ENCODE results near the gene BCAM. TPM values are rescaled to one million over a fixed set of nuclear protein-coding genes. Genes with fewer than 3 reads are reported as not detected.

Gene BCAM
- polyA plus RNA-seq, 2 of the 4 experiments (the other 2 are of a cell fraction): 18.4 to 88.1 TPM

- peak; percentile 88 for TF ChIP-seq MAX (IDR thresholded peaks at IDR 0.05)
These were observed 36.9 kb downstream of the BCAM start, which contains the start of gene NECTIN2 (continued) for GRCh38 chr19:44845612-44846454.

- ATAC-seq: no peak; a peak in 2 of 6 replicates
- CTCF ChIA-PET: interaction anchor here (0.7 to 4.5 kb wide), 24 partner anchors 10 to 258 kb away, joined by 3 to 30 read pairs (median 4); partner anchors contain the start of gene BCAM
- H3K4me1 ChIP-seq: peaks cover 37% of the 10 kb centered on the region
- FAIRE-seq: no peak
- H3K9me3 ChIP-seq: no peaks in the 10 kb centered on the region
- H3K4me3 ChIP-seq: peak overlapping the region; percentile 97
- POLR2A ChIA-PET: interaction anchor here (0.7 to 1.4 kb wide), 7 partner anchors 11 to 123 kb away, joined by 3 to 7 read pairs (median 4); partner anchors contain the start of genes BCAM and TOMM40
- TF ChIP-seq ZC3H11A (IDR thresholded peaks at IDR 0.05): no peak
- 0 out of 2 replicates have a peak, but pooled peaks have one; percentile 4 for TF ChIP-seq MAZ (IDR thresholded peaks at IDR 0.05; ENCODE audit: borderline replicate concordance, low read depth, low read length)
- no peak for TF ChIP-seq HES2 (IDR thresholded peaks at IDR 0.05)
- TF ChIP-seq RARB (CRISPR knock-in tag; IDR thresholded peaks at IDR 0.05): no peak
- TF ChIP-seq RCOR1 (IDR thresholded peaks at IDR 0.05; ENCODE audit: low read depth, low read length): no peak
- no peak for TF ChIP-seq GATA3 (IDR thresholded peaks at IDR 0.05; ENCODE audit: borderline replicate concordance)
- no peak for TF ChIP-seq TP53 (CRISPR knock-in tag; IDR thresholded peaks at IDR 0.05)
- no peak for TF ChIP-seq CEBPB (IDR thresholded peaks at IDR 0.05)
- 0 out of 2 replicates have a peak, but pooled peaks have one; percentile 28 for TF ChIP-seq MAX (IDR thresholded peaks at IDR 0.05)
- TF ChIP-seq HEYL (CRISPR knock-in tag; IDR thresholded peaks at IDR 0.05): no peak
- TF ChIP-seq NPAS2 (CRISPR knock-in tag; IDR thresholded peaks at IDR 0.05; ENCODE audit: borderline replicate concordance): no peak
- peak overlapping the region; percentile 94 to 95 for H3K27ac ChIP-seq
- DNase-seq (ENCODE audit: low read depth in 1 of 2, low spot score in 1 of 2): no peak
- peak overlapping the region; percentile 93 for H3K4me2 ChIP-seq
- WGBS (ENCODE audit: missing lambda C conversion rate): under 1% methylated on average over 34 of the region's 51 CpGs
These were observed 37.7 kb downstream of the BCAM start for GRCh38 chr19:44846455-44847143.

GRCh38 chr19:44847144-44848035, 38.5 kb downstream of the BCAM start:
- Histone ChIP-seq H3K4me3 (peak overlapping the region; percentile 97), H3K9me3 (no peaks in the 10 kb centered on the region), H3K27ac (peak overlapping the region; percentile 94 to 95), H3K4me2 (peak overlapping the region; percentile 93), H3K4me1 (peaks cover 37% of the 10 kb centered on the region)
- ChIA-PET POLR2A (no interaction called here), CTCF (interaction anchor here (0.9 to 4.5 kb wide), 17 partner anchors 9 to 270 kb away, joined by 3 to 30 read pairs (median 4); no protein-coding TSS in a partner anchor)
- no peak for FAIRE-seq
- 2% methylated on average over 33 of the region's 47 CpGs for WGBS (ENCODE audit: missing lambda C conversion rate)
- ATAC-seq: peak; percentile 1 to 20; a peak in 3 of 6 replicates
- peak; percentile 64 to 65 for DNase-seq (ENCODE audit: low read depth in 1 of 2, low spot score in 1 of 2)
- 0 out of 2 replicates have a peak, but pooled peaks have one; percentile 35 for TF ChIP-seq MAZ (IDR thresholded peaks at IDR 0.05; ENCODE audit: borderline replicate concordance, low read depth, low read length)
- 0 out of 2 replicates have a peak, but pooled peaks have one; percentile 10 for TF ChIP-seq POLR2A (IDR thresholded peaks at IDR 0.05; ENCODE audit: low read length)
- TF ChIP-seq JUNB (IDR thresholded peaks at IDR 0.05): no peak

GRCh38 chr19:44848036-44848811, 39.3 kb downstream of the BCAM start:
- Histone ChIP-seq H3K9me3 (no peaks in the 10 kb centered on the region), H3K27ac (peak overlapping the region; percentile 94 to 95), H3K4me3 (peak overlapping the region; percentile 97), H3K4me1 (peaks cover 37% of the 10 kb centered on the region), H3K4me2 (peak overlapping the region; percentile 93)
- 59% methylated on average over 18 of the region's 19 CpGs for WGBS (ENCODE audit: missing lambda C conversion rate)
- DNase-seq (ENCODE audit: low read depth in 1 of 2, low spot score in 1 of 2) (no peak), ATAC-seq (no peak), FAIRE-seq (peak; percentile 56)
- ChIA-PET CTCF (interaction anchor here (0.7 to 4.5 kb wide), 14 partner anchors 8 to 271 kb away, joined by 3 to 30 read pairs (median 4); partner anchors contain the start of gene TOMM40), POLR2A (no interaction called here)
- 0 out of 2 replicates have a peak, but pooled peaks have one; percentile 23 for TF ChIP-seq MAX (IDR thresholded peaks at IDR 0.05)
- TF ChIP-seq KDM5A (IDR thresholded peaks at IDR 0.05): no peak
